Sigmoid colon (tissue), 4 donors: ENCODE results near the gene RAB8A.

Experiments used
- EP300 ChIP-seq, 4 donors: sonication (generic); formaldehyde crosslinking; IDR thresholded peaks; one replicate each; pipeline ENCODE4 v1.6.1; 2017; ENCODE audit warnings: antibody characterized with exemption in 4 of 4
- POLR2AphosphoS5 ChIP-seq, 4 donors: sonication (generic); formaldehyde crosslinking; IDR thresholded peaks; one replicate each; pipeline ENCODE4 v1.6.1; 2017; ENCODE audit warnings: antibody characterized with exemption in 4 of 4
- TF ChIP-seq, protein P1 (sequence below), 4 experiments: fragments of 450-650 bp in 3 of 4; fragments of 200-600 bp in 1 of 4; IDR thresholded peaks; one replicate each; pipeline ENCODE4 v1.5.1; 2016 to 2019; ENCODE audit warnings: antibody characterized with exemption in 4 of 4, mild to moderate bottlenecking in 3 of 4, moderate library complexity in 2 of 4

DNA sequence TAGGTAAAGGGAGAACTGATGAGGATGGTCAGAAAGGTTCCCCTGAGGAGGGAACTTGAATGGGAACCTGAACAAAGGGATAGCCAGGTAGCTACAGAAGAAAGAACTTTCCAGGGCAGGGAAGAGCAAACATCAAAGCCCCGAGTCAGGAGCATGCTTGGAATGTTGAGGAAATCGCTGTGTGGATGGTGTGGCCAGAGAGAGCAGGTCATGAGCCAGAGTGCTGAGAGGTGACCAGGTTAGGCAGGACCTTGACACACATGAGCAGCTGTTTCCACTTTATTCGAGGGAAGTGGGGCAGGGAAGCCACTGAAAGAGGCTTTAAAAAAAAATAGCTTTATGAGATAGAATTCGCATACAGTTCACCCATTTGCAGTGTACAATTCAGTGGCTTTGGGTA lies 4.4 kb downstream of the RAB8A start:
- TF ChIP-seq, protein P1, sequence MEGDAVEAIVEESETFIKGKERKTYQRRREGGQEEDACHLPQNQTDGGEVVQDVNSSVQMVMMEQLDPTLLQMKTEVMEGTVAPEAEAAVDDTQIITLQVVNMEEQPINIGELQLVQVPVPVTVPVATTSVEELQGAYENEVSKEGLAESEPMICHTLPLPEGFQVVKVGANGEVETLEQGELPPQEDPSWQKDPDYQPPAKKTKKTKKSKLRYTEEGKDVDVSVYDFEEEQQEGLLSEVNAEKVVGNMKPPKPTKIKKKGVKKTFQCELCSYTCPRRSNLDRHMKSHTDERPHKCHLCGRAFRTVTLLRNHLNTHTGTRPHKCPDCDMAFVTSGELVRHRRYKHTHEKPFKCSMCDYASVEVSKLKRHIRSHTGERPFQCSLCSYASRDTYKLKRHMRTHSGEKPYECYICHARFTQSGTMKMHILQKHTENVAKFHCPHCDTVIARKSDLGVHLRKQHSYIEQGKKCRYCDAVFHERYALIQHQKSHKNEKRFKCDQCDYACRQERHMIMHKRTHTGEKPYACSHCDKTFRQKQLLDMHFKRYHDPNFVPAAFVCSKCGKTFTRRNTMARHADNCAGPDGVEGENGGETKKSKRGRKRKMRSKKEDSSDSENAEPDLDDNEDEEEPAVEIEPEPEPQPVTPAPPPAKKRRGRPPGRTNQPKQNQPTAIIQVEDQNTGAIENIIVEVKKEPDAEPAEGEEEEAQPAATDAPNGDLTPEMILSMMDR (IDR thresholded peaks at IDR 0.05) = no peak
- TF ChIP-seq EP300 (IDR thresholded peaks at IDR 0.05) (no peak), POLR2AphosphoS5 (IDR thresholded peaks at IDR 0.05) (no peak)
